Pons (tissue), 1 donor: ENCODE data around the gene COL4A5.
"Not testable (repeated sequence)": the region's sequence is repeated elsewhere in the genome, so short reads cannot be mapped to it uniquely, and the experiment has no call there.

Experiments used
- DNase-seq: peaks from one replicate; pipeline ENCODE4 v3.0.0-alpha.2; 2016; ENCODE audit warnings: low spot score

Gene COL4A5

DNA sequence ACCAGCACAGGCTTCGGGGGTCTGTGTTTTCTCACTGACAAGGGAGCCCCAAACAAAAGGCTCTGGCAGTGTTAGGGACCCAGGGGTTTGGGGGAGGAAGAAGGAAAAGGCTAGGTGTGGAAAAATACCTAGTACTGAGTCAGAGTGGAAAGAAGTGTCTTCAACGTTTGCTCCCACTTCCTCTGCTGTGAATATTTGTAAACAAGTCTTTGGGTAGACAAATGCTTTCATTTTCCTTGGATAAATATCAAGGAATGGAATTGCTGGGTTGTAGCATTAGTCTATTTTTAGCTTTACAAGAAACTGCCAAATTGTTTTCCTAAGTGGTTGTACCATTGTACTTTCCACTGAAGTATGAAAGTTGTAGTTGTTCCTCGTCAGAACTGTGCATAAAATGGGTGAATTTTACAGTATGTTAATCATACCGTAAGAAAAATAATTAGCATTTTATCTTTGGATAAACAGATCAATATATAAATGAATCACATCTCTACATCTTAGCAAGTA lies 17.4 kb downstream of the COL4A5 start:
- no peak for DNase-seq

DNA sequence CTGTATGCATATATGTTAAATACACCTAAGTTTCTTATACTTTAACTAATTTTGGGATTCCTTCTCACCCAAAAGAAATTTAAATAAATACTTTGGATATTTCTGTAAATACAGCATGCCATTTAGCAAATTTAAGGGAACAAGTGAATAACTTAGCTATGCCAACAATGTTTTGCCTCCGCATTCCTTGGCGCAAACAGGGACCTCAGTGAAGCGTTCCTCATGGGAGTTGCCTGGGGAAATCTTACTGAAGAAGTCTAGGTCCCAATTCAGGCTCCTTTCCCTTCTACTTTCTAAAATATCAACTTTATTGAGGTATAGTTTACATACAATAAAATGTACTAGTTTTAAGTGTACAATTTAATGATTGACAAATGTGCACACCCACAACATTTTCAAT lies 25.0 kb downstream of the COL4A5 start:
- DNase-seq = no peak

DNA sequence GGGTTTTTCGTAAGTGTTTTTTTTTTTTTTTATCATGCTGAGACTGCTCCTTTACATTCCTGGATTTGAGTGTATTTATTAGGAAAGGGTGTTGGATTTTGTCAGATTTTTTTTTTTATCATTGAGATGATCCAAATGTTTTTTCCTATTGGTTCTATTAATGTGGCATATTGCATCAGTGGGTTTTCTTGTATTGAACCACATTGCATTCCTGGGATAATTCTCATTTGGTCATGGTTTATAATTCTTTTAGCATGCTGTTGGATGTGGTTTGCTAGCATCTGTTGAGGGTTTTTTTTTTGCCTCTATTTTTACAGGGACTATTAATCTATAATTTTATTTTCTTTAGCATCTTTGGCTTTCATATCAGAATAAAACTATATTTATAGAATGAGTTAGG lies 28.8 kb downstream of the COL4A5 start:
- DNase-seq = no peak

DNA sequence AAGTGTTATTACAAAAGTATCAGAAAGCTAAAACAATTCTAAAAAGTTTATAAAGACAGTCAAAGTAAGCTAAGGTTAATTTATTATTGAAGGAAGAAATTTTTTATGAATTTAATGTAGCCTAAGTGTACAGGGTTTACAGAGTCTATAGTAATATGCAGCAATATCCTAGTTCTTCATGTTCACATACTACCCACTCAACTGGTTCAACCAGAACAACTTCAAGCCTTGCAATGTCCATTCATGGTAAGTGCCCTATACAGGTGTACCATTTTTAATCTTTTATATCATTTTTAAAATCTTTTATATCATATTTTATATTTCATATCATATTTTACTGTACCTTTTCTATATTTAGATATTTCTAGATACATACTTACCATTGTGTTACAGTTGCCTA lies 34.3 kb downstream of the COL4A5 start:
- no peak for DNase-seq

DNA sequence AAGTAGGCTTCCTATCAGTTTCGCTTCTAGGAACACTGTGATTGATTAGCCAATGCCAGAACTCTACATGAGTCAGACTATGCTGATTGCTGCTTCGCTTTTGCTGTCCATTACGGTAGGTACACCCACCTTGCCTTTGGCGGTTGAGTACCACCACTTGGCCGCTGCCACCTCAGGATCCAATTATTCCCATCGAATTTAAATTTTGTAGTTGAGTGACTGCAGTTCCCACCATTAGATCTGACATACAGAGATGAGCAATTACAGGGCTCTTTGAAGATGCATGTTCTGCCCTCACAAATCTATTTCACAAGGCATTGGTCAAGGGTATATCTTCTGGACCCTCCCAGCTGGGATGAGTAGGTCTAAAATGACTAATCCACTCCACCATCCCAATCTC lies 41.9 kb downstream of the COL4A5 start:
- DNase-seq = not testable (repeated sequence)

DNA sequence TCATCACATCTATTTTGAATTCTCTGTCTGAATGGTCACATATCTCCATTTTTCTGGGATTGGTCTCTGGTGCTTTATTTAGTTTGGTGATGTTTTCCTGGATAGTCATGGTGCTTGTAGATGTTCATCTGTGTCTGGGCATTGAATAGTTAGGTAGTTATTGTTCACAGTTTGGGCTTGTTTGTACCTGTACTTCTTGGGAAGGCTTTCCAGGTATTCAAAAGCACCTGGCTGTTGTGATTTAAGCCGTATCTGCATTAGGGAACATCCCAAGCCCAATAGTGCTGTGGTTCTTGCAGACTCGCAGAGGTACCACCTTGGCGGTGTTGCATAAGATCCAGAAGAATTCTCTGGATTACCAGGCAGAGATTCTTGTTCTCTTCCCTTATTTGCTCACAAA lies 44.6 kb downstream of the COL4A5 start:
- DNase-seq = no peak

DNA sequence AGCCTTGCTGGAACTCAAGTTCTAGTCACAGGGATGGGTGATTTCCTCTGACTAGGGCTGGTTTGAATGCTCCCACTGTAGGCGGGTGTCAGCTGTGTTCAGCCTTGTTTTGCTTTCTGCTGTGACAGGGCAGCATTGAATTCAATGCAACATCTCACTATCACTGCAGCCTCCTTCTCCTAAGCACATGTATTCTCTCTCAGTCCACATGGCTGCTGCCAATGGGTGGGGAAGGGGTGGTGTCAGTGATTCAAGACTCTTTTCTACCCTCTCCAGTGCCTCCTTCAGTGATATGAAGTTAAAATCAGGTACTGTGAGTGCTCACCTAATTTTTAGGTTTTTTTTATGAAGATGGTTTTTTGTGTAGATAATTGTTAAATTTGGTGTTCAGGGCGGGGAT lies 46.3 kb downstream of the COL4A5 start:
- peak; percentile 23 for DNase-seq

DNA sequence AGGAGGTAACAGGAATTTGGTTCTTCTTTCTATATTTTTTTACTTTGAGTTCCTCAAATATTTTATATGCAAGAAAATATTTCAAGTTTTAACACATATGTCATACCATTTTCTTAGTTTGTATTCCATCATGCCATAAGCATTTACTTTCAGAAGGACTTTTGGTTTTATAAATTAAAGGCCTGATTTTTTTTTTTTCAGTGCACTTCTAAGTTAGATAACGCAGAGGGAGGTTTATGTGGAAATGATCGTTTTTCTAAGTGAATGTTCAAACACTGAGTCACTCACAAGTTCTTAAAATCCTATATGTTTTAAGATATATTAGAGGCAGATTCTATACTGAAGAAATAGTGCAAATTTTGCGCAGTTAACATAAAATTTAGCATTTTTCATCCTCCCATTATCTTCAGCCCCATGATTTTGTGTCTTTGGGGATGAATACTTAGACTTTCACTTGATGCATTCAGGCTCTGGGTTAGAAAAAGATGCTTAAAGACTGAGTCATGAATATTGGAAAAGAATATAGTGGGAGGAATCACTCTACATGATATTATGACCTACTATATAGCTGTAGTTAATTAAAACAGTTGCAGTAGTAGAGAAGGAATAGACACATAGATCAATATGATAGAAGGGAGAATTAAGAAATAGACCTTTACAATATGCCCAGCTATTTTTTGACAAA lies 54.9 kb downstream of the COL4A5 start:
- no peak for DNase-seq

DNA sequence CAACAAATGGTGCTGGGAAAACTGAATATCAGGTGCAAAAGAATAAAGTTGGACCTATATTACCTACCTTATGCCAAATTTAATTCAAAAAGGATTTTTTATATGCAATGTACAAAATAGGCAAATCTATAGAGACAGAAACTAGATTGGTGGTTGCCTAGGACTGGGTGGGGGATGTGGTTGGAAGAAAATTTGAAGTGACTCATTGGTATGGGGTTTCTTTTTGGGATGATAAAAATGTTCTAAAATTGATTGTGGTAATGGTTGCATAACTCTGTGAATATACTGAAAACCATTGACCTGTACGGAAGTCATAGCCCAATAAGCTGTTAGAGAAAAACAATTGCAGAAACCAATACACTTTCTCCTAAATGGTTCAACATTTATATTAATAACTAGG lies 72.1 kb downstream of the COL4A5 start:
- no peak for DNase-seq

DNA sequence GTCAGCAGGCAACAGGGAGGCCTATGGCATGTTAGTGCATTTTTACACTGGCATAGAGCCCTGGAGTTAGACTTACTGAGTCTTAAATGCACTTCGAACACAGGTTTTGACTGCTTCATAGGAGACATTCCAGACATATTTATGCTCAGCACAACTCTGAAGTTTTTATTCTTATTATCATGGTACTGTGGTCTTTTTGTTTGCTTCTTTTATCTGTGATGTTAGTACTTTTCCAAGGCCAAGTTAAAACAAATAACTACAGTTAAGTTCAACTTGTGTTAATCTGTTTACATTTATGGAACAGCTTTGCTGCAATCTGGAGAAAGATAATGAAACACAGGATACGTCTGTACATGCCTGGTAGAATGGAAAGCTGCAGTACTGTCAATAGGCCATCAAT lies 76.5 kb downstream of the COL4A5 start:
- no peak for DNase-seq

DNA sequence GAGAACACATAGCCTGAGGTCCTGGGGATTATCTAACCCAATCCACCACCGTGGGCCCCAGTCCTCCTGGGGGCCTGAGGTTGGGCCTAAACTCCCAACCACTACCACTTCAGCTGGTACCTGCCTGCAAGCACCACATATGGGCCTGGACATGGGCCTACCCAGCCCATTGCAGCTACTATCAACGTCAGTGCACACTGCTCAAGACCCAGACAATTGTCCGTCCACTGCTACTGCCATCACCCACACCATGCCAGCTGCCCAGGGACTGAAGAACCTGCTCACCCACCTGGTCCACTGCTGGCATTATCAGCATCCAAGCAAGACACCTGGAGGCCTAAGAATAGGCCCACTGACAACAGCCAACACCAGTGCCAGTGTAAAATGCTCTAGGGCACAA lies 88.1 kb downstream of the COL4A5 start:
- DNase-seq = no peak

DNA sequence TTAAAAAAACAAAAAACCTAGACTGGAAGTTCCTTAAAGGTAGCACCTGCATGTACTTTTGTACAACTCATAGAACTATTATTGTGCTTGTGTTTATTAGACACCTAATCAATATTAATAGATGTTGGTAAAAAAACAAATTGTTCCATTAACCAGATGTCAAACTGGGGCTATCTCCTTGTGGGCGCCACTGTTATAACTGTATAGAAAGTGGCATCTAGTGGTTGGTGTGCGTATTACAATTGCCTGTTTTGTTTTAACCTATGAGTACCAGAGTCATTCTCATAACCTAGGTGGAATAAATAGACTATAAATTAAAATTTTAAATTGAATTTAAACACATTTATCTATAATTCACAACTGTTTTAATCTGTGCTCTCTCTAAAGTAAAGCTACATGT lies 97.4 kb downstream of the COL4A5 start:
- peak; percentile 42 for DNase-seq

DNA sequence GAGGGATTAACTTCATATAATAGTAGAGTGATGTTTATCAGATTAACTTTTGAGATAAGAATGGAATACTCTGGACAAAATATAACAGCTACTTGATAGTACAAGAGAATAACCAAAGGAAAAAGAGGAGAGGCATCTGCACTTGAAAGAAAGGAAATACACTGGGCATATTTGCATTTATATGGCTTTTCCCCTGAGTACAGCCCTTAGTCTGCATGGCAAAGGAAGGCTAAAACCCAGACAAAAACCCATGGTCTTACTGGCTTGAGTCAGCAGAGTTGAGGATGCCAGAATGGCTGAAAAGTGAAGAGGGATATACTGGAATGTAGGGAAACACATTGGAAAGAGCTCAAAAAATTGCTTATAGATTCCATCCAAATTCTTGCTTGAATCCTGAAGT lies 101.6 kb downstream of the COL4A5 start:
- DNase-seq = no peak

DNA sequence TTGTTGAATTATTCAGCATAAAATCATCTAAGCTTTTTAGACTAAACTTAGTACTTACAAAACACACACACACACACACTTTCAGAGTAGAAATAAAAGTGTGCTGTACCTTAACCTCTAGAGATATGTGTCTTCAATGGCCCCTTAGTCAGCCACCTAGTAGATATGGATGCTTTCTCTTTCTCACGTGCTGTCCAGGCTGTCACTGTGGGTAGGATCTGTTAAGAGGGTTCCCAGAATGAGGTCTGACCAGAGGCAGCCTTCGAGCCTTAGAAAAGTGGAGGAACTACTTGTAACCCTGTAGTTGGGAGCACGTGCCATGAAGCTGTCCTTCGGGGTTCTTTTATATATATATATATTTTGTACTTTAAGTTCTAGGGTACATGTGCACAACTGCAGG lies 117.9 kb downstream of the COL4A5 start:
- no peak for DNase-seq

DNA sequence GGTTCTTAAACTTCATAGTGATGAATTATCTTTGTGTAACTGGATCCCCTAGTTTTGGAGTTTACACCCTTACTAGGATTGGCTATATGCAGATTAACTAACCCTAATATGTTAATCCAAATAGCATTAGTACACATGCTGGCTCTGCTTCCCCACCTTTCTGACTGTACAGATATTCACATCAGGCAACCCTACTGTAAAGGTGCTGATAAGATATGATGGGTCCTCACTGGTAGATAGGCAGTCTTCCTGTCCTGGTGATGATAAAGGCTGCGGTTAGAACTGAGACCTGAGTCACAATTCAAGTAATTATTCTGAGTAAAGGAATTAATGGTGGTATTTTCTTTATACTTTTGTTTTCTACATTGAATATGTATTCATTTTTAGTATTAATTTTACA lies 118.6 kb downstream of the COL4A5 start:
- DNase-seq = no peak

DNA sequence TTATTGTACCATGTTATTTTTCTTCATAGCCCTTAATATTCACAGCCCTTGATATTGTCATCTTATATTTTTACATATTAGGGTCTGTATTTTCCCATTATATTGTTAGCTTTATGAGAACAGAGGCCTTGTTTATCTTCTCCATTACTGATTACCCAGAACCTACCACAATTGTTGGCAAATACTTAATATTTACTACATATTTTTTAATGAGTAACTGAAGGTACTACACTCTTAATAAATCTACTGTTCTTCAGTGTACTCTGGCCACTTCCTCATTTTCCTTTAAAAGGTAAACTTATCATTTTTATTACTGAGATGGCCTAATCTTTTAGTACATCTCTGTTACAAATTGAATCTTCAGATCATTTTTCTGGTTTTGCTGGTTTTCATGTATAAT lies 133.5 kb downstream of the COL4A5 start:
- no peak for DNase-seq

DNA sequence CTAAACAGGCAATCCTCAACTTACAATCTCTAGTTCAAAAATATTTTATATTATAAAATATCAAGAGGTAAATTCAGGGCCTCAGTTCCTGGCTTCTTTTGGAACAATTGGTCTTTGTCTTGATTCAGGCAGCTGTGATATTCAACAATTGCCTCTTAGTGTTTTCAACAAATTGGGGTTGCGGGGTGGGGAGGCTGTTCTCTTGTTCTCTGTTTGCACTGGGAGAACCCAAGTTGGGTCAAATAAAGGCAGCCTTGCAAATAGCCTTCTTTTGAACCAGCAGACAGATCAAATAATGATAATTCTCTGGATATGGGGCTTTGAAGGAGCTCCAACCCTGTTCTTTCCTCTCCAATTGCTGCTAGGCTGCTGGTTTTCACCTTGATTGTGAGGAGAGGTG lies 142.5 kb downstream of the COL4A5 start:
- DNase-seq = peak; percentile 95

DNA sequence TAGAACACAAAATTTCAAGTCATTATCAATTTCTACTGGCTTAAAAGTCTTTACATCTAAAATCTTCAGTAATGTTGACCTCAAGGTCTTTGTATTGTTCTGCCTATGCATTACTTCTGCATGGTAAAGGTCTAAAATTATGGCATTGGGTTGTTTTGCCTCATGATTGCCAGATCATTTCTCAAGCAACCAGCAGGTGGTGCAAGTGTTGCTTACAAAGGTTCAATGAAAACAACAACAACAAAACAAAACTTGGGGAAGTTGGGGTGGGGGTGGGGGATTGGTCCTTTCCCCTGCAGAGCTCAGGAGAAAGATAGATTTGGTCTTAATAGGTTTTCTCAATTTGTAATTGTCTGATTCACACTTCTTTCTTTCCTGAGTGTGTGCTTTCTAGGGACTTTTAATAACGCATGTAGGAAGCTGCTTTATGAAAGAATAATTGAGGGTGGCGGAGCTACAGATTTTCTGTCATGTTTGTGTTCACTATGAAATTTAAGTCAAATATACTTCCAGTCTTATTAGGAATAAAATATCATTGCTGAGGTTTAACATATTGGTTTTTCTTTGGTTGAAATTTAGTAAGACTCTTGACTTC lies 145.1 kb downstream of the COL4A5 start:
- DNase-seq = peak; percentile 68

DNA sequence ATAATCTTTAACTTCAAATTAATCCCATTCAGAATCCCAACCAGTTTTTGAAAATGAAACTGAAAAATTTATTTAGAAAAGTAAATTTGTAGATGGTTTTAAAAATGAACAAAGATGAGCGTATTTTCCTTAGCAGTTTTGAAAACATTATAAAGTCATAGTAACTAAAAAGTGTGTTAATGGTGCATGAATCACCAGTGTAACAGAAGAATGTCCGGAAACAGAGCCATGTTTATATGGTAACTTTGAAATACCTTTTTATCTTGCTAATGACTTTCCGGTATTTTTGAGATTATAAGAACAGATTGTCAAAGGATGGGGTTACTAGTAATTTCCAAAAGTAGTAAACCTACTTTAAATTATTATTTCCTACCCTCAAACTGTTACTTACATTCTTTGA lies 150.9 kb downstream of the COL4A5 start:
- no peak for DNase-seq

DNA sequence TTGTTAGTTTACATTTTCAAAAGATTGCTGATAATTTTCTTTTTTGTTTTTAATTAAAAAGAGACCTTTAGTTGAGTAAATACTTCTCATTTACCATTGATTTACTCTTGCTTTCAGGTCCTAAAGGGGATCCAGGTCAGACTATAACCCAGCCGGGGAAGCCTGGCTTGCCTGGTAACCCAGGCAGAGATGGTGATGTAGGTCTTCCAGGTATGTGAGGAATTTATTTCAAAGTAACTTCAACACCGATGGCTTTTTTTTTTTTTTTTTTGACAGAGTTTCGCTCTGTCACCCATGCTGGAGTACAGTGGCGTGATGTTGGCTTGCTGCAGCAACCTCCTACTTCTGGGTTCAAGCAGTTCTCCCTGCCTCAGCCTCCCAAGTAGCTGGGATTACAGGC lies 161.6 kb downstream of the COL4A5 start:
- no peak for DNase-seq

DNA sequence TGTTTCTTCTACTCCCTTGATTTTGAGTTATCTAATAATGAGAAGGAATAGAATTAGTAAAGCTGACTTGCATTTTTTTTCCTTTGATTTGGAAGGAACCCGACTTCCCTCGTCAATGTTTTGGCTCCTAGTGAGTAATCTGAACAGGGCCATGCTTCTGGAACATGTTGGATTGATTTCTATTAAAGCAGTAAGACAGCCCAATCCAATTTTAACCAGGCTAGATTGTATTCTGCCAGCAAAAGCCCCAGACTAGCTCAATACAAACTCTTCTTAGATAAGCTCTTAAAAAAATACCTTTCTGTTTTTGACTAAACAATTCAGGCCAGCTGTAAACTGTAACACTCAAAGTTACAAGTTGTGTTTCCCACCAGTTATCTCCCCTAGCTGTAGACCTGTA lies 170.5 kb downstream of the COL4A5 start:
- no peak for DNase-seq

DNA sequence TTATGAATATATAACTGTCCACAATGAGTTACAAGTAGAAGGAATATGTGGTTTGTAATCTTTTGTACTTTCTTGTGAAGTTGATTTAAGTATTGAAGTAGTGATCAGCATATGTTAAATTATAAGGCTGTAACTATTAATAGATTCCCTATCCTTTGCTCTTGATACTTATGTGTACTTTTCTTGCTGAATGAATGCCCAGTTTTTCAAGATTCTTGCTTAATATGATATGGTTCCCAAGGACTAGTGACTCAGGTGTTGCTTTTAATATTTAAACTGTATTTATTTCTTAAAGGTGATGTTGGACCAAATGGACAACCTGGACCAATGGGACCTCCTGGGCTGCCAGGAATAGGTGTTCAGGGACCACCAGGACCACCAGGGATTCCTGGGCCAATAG lies 175.0 kb downstream of the COL4A5 start:
- no peak for DNase-seq

DNA sequence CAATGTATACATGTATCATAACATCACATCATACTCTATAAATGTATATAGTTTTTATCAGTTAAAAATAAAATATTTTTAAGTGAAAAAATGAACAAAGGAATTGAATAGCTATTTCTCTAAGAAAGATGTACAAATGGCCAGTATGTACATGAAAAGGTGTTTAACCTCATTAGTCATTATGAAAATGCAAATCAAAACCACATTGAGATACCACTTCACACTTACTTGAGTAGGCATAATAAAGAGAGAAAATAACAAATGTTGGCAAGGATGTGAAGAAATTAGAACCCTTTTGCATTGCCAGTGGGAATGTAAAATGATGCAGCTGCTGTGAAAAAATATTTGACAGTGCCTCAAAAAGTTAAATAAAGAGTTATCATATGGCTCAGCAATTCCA lies 201.2 kb downstream of the COL4A5 start:
- DNase-seq = no peak
